ENCODE results near the gene ZNF710. TPM values are rescaled to one million over a fixed set of nuclear protein-coding genes. Genes with fewer than 3 reads are reported as not detected.

The ZNF710 gene
- total and polyA plus RNA-seq, 11 donors: 2.9 to 22.4 (median 5.9) TPM

GRCh38 chr15:90124507-90124906 lies 123.4 kb downstream of the ZNF710 start:
- peaks cover 0 to 10% (median 2%) of the 10 kb centered on the region in 12 donors for H3K4me1 ChIP-seq
- H3K27ac ChIP-seq: no peak overlapping the region
- H3K4me3 ChIP-seq: no peak overlapping the region
- no peaks in the 10 kb centered on the region for H3K27me3 ChIP-seq
- H3K36me3 ChIP-seq: no peaks in the 10 kb centered on the region
- TF ChIP-seq POLR2A (IDR thresholded peaks at IDR 0.05) (no peak), CTCF (IDR thresholded peaks at IDR 0.05) (no peak)
- H3K9me3 ChIP-seq: no peaks in the 10 kb centered on the region
- no peak for ATAC-seq
- DNase-seq: no peak
- intact Hi-C loops (cut with DNase I): no loop called here

GRCh38 chr15:90126022-90126421 lies 124.9 kb downstream of the ZNF710 start:
- no peak for ATAC-seq
- TF ChIP-seq POLR2A (IDR thresholded peaks at IDR 0.05): no peak
- no peak for TF ChIP-seq CTCF (IDR thresholded peaks at IDR 0.05)
- no peak overlapping the region for H3K4me3 ChIP-seq
- H3K36me3 ChIP-seq: no peaks in the 10 kb centered on the region
- H3K9me3 ChIP-seq: no peaks in the 10 kb centered on the region
- no peaks in the 10 kb centered on the region for H3K27me3 ChIP-seq
- peaks cover 0 to 10% (median 2%) of the 10 kb centered on the region in 12 donors for H3K4me1 ChIP-seq
- intact Hi-C loops (cut with DNase I): loop anchor here in 1 of 10 donors (2.0 kb wide), 1 partner anchor 23 kb away; the partner anchor contains the start of gene IDH2
- H3K27ac ChIP-seq: peak overlapping the region; percentile 30 to 89 (median 77)
- WGBS, 4 donors: 51 to 76% (median 61%) methylated on average over 6 of the region's 6 CpGs
- no peak for DNase-seq

GRCh38 chr15:90126596-90127435 lies 125.7 kb downstream of the ZNF710 start:
- Histone ChIP-seq H3K4me3 (no peak overlapping the region), H3K9me3 (no peaks in the 10 kb centered on the region), H3K27ac (peak overlapping the region; percentile 30 to 89 (median 77)), H3K27me3 (no peaks in the 10 kb centered on the region), H3K4me1 (peaks cover 0 to 10% (median 2%) of the 10 kb centered on the region in 12 donors), H3K36me3 (no peaks in the 10 kb centered on the region)
- 12 to 27% (median 18%) methylated on average over 10 of the region's 10 CpGs for WGBS, 4 donors
- DNase-seq: peak; percentile 63 to 90 (median 74)
- intact Hi-C loops (cut with DNase I): loop anchor here in 1 of 10 donors (2.0 kb wide), 1 partner anchor 24 kb away; the partner anchor contains the start of gene IDH2
- TF ChIP-seq POLR2A (IDR thresholded peaks at IDR 0.05): no peak
- TF ChIP-seq CTCF (IDR thresholded peaks at IDR 0.05): no peak
- peak; percentile 81 to 95 (median 91) for ATAC-seq

GRCh38 chr15:90130291-90130690 lies 129.2 kb downstream of the ZNF710 start:
- no peaks in the 10 kb centered on the region for H3K27me3 ChIP-seq
- intact Hi-C loops (cut with DNase I): no loop called here
- TF ChIP-seq POLR2A (IDR thresholded peaks at IDR 0.05): no peak
- TF ChIP-seq CTCF (IDR thresholded peaks at IDR 0.05): no peak
- DNase-seq: no peak
- H3K36me3 ChIP-seq: no peaks in the 10 kb centered on the region
- H3K27ac ChIP-seq: no peak overlapping the region
- ATAC-seq: no peak
- H3K9me3 ChIP-seq: no peaks in the 10 kb centered on the region
- WGBS, 4 donors: 89 to 98% (median 96%) methylated on average over 8 of the region's 8 CpGs
- peaks cover 0 to 10% (median 2%) of the 10 kb centered on the region in 12 donors for H3K4me1 ChIP-seq
- H3K4me3 ChIP-seq: no peak overlapping the region
